B cell (primary cell): Measurements from ENCODE around the gene RC3H2. TPM values are rescaled to one million over a fixed set of nuclear protein-coding genes. Genes with fewer than 3 reads are reported as not detected.

ENCODE experiments used
- ATAC-seq: fragments of 200-7000 bp; cut with Tn5 transposase; one replicate; pipeline ENCODE4 v1.10.0; 2021; ENCODE audit warnings: low read depth, mild to moderate bottlenecking, moderate number of reproducible peaks, moderate library complexity
- CTCF ChIA-PET: fragments of 350-600 bp; sonication (Branson Sonifier 250); formaldehyde crosslinking; loops from one replicate; lab custom pipeline; 2021; ENCODE audit warnings: antibody characterized with exemption, inconsistent platforms; lab: Charles Lee
- POLR2A ChIA-PET: fragments of 350-600 bp; sonication (Branson Sonifier 250); formaldehyde crosslinking; loops from one replicate; lab custom pipeline; 2021; ENCODE audit warnings: antibody characterized with exemption; lab: Charles Lee
- DNase-seq: peaks from one replicate; pipeline ENCODE4 v3.0.0; 2013
- H2AFZ ChIP-seq: 2 replicates; pipeline ENCODE4 v1.6.1; 2012; ENCODE audit warnings: mild to moderate bottlenecking, low read depth, low read length; ENCODE audit not compliant: insufficient read depth, poor library complexity, severe bottlenecking
- H3K27ac ChIP-seq, 2 donors: 1 replicate in 1 of 2; 2 replicates in 1 of 2; pipeline ENCODE4 v1.5.1; 2012 to 2013; ENCODE audit warnings: low read length in 2 of 2, mild to moderate bottlenecking in 2 of 2, moderate library complexity in 1 of 2
- H3K27me3 ChIP-seq, 4 experiments: fragments of 200-600 bp in 1 of 4; sonication (generic) in 1 of 4; replicated peaks in 1 of 4; 1 replicate in 2 of 4; 2 replicates in 2 of 4; pipeline versions ENCODE4 v1.6.1 to v1.7.0; 2013 to 2016; ENCODE audit warnings: low read length in 3 of 4, mild to moderate bottlenecking in 2 of 4, mixed read lengths in 1 of 4, moderate library complexity in 1 of 4; ENCODE audit not compliant: insufficient read depth in 4 of 4, control insufficient read depth in 3 of 4; ENCODE audit errors: control extremely low read depth in 1 of 4
- H3K36me3 ChIP-seq, 2 experiments: replicated peaks in 1 of 2; 1 replicate in 1 of 2; 2 replicates in 1 of 2; pipeline versions ENCODE4 v1.6.1 to v1.7.1; 2013; ENCODE audit warnings: low read length in 1 of 2; ENCODE audit not compliant: insufficient read depth in 2 of 2, control insufficient read depth in 1 of 2; ENCODE audit errors: control extremely low read depth in 1 of 2, extremely low read depth in 1 of 2
- H3K4me1 ChIP-seq, 2 donors: fragments of 200-600 bp in 1 of 2; sonication (generic) in 1 of 2; 1 replicate in 1 of 2; 2 replicates in 1 of 2; pipeline versions ENCODE4 v1.5.1 to v1.6.1; 2013 to 2017; ENCODE audit warnings: low read length in 2 of 2; ENCODE audit not compliant: control insufficient read depth in 2 of 2, insufficient read depth in 2 of 2
- H3K4me2 ChIP-seq: replicated peaks from 2 replicates; pipeline ENCODE3; 2012; ENCODE audit warnings: mild to moderate bottlenecking, low read depth, low read length; ENCODE audit not compliant: poor library complexity, severe bottlenecking
- H3K4me3 ChIP-seq, 5 experiments: fragments of 200-600 bp in 1 of 5; sonication (generic) in 1 of 5; 1 replicate in 3 of 5; 2 replicates in 2 of 5; pipeline versions ENCODE4 v1.5.1 to v1.7.0; 2011 to 2016; ENCODE audit warnings: low read length in 4 of 5, mild to moderate bottlenecking in 4 of 5, low read depth in 2 of 5, control low read depth in 1 of 5, moderate library complexity in 1 of 5; ENCODE audit not compliant: insufficient read depth in 1 of 5; ENCODE audit errors: control extremely low read depth in 1 of 5, extremely low read depth in 1 of 5
- H3K79me2 ChIP-seq: fragments of 200-600 bp; sonication (generic); one replicate; pipeline ENCODE4 v1.6.0; 2016; ENCODE audit warnings: low read length; ENCODE audit not compliant: control insufficient read depth, insufficient read depth
- H3K9ac ChIP-seq: fragments of 200-600 bp; sonication (generic); 2 replicates; pipeline ENCODE4 v1.6.1; 2017; ENCODE audit warnings: mild to moderate bottlenecking, low read length, moderate library complexity
- H3K9me3 ChIP-seq, 3 donors: one replicate each; pipeline versions ENCODE4 v1.6.1 to v1.7.1; 2013; ENCODE audit warnings: low read length in 2 of 3; ENCODE audit not compliant: control insufficient read depth in 2 of 3, insufficient read depth in 1 of 3; ENCODE audit errors: control extremely low read depth in 1 of 3
- H4K20me1 ChIP-seq: 2 replicates; pipeline ENCODE4 v1.6.0; 2012; ENCODE audit warnings: mild to moderate bottlenecking, low read length; ENCODE audit not compliant: insufficient read depth, control insufficient read depth, poor library complexity, severe bottlenecking
- H3K27ac Mint-ChIP-seq: one replicate; pipeline ENCODE4 v1.8.0; 2021; ENCODE audit warnings: mixed read lengths
- H3K27me3 Mint-ChIP-seq: one replicate; pipeline ENCODE4 v1.8.0; 2021; ENCODE audit warnings: mixed read lengths
- H3K4me1 Mint-ChIP-seq: one replicate; pipeline ENCODE4 v1.8.0; 2021; ENCODE audit warnings: mixed read lengths
- H3K4me3 Mint-ChIP-seq: one replicate; pipeline ENCODE4 v1.8.0; 2021; ENCODE audit warnings: mixed read lengths
- H3K9me3 Mint-ChIP-seq: one replicate; pipeline ENCODE4 v1.8.0; 2022; ENCODE audit warnings: mixed read lengths; ENCODE audit not compliant: insufficient read depth
- EZH2 ChIP-seq: IDR thresholded peaks from 2 replicates; pipeline ENCODE4 v1.6.1; 2012; ENCODE audit warnings: borderline replicate concordance, low read depth, mild to moderate bottlenecking, moderate library complexity, low read length; ENCODE audit not compliant: insufficient read depth, poor library complexity, severe bottlenecking
- WGBS: methylation state at CpG from one replicate; pipeline ENCODE4 v1.1.5; 2013; ENCODE audit warnings: missing lambda C conversion rate; ENCODE audit not compliant: insufficient coverage; 5-methylcytosine and 5-hydroxymethylcytosine counted together
- intact Hi-C: fragments of 100-400 bp; cut with micrococcal nuclease; formaldehyde crosslinking; loops from one replicate; pipeline ENCODE4 v1.10.0; 2022
- polyA plus RNA-seq: library from polyadenylated mRNA; depleted of rRNA; stranded (reverse); fragments of >200 nt; gene quantifications from 2 replicates; pipeline ENCODE4 v1.2.3, GENCODE V29; 2012
- total RNA-seq, 2 donors: library from RNA; stranded (reverse); fragments of 120-200 nt in 1 of 2; gene quantifications; 1 replicate in 1 of 2; 2 replicates in 1 of 2; pipeline versions ENCODE4 v1.2.3 to v1.2.4, GENCODE V29; 2013 to 2022
- TF ChIP-seq, protein P1 (sequence below): fragments of 200-600 bp; IDR thresholded peaks from one replicate; pipeline ENCODE4 v1.8.0; 2022; ENCODE audit warnings: antibody characterized with exemption, mild to moderate bottlenecking

RC3H2 gene
- total and polyA plus RNA-seq, 2 donors (not counting 1 experiment from before 2014, with no cell fraction given), result 17.2 to 74.4 TPM

DNA sequence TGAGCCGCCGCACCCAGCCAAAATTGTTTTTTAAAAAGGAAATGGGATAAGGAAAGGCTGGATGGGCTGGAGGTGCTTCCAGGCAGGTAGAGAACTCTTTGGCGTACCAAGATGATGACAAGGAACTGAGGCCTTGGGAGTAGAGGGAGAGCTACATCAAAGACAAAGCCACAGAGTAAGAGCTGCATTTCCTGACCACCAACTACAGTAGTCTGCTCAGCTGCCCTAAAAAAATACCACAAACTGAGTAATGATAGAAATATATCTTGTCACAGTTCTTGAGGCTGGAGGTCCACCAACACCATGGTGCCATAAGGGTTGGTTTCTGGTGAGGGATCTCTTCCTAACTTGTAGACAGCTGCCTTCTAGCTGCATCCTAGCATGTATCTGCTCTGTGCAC, 97.0 kb downstream of the RC3H2 start:
- ATAC-seq, result no peak

DNA sequence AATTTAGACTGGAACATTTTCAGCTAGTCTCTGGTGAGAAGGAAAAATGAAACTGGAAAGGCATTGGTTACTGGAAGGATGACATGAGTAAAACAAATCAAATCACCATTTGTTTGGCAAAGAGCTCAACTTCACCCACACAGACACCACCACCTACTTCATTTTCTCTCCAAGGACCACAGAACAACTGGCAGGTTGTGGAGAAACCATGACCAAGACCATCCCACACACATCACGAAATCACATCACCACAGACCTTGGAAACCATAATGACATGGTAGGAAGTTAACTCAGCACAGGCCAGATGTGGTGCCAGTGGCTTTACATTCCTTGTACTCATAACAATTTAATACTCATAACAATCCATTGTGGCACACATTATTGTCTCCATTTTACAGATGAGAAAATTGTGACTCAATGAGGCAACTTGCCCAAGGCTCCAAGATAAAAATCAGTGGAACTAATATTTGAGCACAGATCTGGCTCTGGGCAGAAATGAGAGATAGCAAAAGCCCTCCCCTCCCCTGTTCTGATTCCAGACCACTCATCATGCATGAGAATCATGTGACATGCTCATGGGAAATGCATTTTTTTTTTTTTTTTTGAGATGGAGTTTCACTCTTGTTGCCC, 97.8 kb downstream of the RC3H2 start:
- TF ChIP-seq EZH2, result no peak
- TF ChIP-seq, protein P1, sequence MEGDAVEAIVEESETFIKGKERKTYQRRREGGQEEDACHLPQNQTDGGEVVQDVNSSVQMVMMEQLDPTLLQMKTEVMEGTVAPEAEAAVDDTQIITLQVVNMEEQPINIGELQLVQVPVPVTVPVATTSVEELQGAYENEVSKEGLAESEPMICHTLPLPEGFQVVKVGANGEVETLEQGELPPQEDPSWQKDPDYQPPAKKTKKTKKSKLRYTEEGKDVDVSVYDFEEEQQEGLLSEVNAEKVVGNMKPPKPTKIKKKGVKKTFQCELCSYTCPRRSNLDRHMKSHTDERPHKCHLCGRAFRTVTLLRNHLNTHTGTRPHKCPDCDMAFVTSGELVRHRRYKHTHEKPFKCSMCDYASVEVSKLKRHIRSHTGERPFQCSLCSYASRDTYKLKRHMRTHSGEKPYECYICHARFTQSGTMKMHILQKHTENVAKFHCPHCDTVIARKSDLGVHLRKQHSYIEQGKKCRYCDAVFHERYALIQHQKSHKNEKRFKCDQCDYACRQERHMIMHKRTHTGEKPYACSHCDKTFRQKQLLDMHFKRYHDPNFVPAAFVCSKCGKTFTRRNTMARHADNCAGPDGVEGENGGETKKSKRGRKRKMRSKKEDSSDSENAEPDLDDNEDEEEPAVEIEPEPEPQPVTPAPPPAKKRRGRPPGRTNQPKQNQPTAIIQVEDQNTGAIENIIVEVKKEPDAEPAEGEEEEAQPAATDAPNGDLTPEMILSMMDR, result no peak
- H3K9me3 ChIP-seq, result no peaks in the 10 kb centered on the region
- no peak for DNase-seq
- H3K27me3 ChIP-seq, result no peaks in the 10 kb centered on the region
- intact Hi-C loops, result no loop called here
- ChIA-PET POLR2A (no interaction called here), CTCF (interaction anchor here (1.6 to 8.7 kb wide), 2 partner anchors 344 to 683 kb away, joined by 9 to 58 read pairs; no protein-coding TSS in a partner anchor)
- no peak for ATAC-seq
- no peak overlapping the region for H3K4me2 ChIP-seq
- no peaks in the 10 kb centered on the region for H3K36me3 ChIP-seq
- H2AFZ ChIP-seq, result no peak overlapping the region
- no peaks in the 10 kb centered on the region for H3K9me3 Mint-ChIP-seq
- no CpG with 5 or more reads among the region's 1 CpG for WGBS
- no peak overlapping the region for H3K4me3 ChIP-seq
- H4K20me1 ChIP-seq, result no peaks in the 10 kb centered on the region
- no peaks in the 10 kb centered on the region for H3K4me1 Mint-ChIP-seq
- no peaks in the 10 kb centered on the region for H3K4me1 ChIP-seq
- no peaks in the 10 kb centered on the region for H3K79me2 ChIP-seq
- H3K27ac ChIP-seq, result no peak overlapping the region
- H3K27ac Mint-ChIP-seq, result no peak overlapping the region
- H3K4me3 Mint-ChIP-seq, result no peak overlapping the region
- H3K9ac ChIP-seq, result no peak overlapping the region
- no peaks in the 10 kb centered on the region for H3K27me3 Mint-ChIP-seq

More for the DNA sequence above, 97.0 kb downstream of the RC3H2 start:
- no peaks in the 10 kb centered on the region for H3K9me3 Mint-ChIP-seq
- POLR2A ChIA-PET, result no interaction called here
- WGBS, result 87% methylated on average over 3 of the region's 3 CpGs
- Histone ChIP-seq H3K9ac (no peak overlapping the region), H3K4me1 (no peaks in the 10 kb centered on the region), H3K9me3 (no peaks in the 10 kb centered on the region), H3K4me3 (no peak overlapping the region), H3K79me2 (no peaks in the 10 kb centered on the region), H2AFZ (no peak overlapping the region), H3K4me2 (no peak overlapping the region), H3K27ac (no peak overlapping the region), H3K27me3 (no peaks in the 10 kb centered on the region), H3K36me3 (no peaks in the 10 kb centered on the region), H4K20me1 (no peaks in the 10 kb centered on the region)
- H3K4me1 Mint-ChIP-seq, result no peaks in the 10 kb centered on the region
- no peak for DNase-seq
- CTCF ChIA-PET, result interaction anchor here (1.0 to 8.7 kb wide), 5 partner anchors 344 to 709 kb away, joined by 3 to 58 read pairs (median 11); no protein-coding TSS in a partner anchor
- no peak overlapping the region for H3K27ac Mint-ChIP-seq
- intact Hi-C loops, result no loop called here
- TF ChIP-seq, protein P1, result no peak
- no peak for TF ChIP-seq EZH2
- H3K27me3 Mint-ChIP-seq, result no peaks in the 10 kb centered on the region
- H3K4me3 Mint-ChIP-seq, result no peak overlapping the region
